LNCAP (cell line): ENCODE results near the gene IQCK.

Experiments used
- CTCF ChIP-seq: fragments of 450-650 bp; IDR thresholded peaks from 2 replicates; pipeline ENCODE4 v1.5.1; 2017; ENCODE audit warnings: mild to moderate bottlenecking

IQCK gene

GRCh38 chr16:19833176-19833575 is 115.1 kb downstream of the IQCK start:
- TF ChIP-seq CTCF, result no peak

- TF ChIP-seq CTCF, result no peak
Observed at GRCh38 chr16:19833581-19833980, 115.5 kb downstream of the IQCK start.

DNA sequence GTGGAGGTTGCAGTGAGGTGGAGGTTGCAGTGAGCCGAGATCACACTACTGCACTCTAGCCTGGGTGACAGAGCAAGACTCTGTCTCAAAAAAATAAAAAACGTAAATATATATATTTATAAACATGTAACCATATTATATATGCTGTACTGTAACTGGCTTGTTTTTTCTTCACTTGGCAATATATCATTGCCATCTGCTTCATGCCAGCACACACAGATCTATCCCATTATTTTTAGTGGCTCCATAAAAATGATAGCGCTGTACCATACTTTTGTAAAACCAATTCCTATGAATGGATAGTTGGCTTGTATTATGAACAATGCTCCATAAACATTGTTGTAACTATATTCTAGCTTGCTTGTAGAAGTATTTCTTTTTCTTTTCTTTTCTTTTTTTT is 117.1 kb downstream of the IQCK start:
- TF ChIP-seq CTCF, result no peak

GRCh38 chr16:19835968-19836421 is 117.9 kb downstream of the IQCK start:
- TF ChIP-seq CTCF, result no peak

- no peak for TF ChIP-seq CTCF
Observed at GRCh38 chr16:19837331-19837980, 119.4 kb downstream of the IQCK start.

DNA sequence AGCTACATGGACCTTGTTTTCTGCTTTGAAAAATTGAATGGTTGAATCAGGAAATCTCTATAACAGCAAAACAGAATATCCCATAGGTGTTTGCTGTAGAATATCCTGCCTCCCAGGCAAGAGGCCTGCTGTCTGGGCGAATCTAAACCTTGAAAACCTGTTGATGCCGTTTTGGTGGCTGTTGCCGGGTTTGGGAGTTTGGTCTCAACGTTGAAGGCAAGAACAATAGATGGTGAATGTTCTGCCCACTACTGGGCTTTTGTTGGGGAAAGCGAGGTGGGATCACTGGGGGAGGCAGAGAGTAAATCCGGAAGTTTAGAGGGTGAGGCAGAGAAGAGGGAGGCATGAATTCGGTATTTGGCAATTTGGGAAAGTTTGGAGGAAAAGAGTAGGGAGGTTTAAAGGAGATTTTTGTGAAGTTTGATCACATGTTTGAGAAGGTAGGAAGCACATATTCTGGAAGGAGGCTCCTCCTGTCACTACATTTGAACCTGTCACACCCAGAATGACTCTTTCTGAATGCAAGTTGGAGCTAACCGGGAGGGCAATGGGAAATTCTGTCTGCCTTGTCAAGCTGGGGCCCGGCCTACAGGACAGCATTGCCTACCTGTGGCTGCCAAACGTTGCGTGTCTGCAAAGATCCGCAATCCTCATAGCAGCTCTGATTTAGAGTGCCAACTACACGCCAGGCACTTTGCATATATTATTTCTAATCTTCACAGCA is 120.1 kb downstream of the IQCK start:
- TF ChIP-seq CTCF, result no peak

DNA sequence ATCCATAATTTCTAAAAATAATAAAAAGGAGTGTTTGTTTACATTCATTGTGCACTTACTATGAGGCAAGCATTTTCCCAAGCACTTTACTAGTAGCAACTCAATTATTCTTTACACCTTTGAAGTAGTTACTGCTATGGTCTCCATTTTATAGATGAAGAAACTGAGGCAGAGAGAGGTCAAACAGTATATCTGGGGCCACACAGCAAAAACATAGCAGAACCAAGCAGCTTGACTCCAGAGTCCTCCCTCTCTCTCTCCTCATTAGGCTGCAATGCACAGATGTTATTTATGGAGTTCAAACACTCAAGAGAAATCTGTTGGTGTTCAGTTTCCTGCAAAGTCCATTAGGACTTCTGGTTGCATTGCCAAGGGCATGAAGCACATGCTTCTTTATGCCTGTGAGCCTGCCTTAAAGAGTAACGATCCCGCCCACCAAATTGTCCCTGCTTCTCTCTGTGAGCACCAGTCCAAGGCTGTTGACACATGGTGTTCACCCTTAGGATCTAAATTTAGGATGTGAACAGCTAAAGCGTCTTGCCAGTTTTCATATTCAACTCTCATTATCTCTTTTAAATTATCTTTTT is 122.5 kb downstream of the IQCK start:
- TF ChIP-seq CTCF, result no peak
